ENCODE results near the gene SLC39A1.
A peak's percentile ranks its signal among the peaks of the same experiment; 100 is the strongest.

The SLC39A1 gene

GRCh38 chr1:153953859-153954365 lies 9.4 kb downstream of the SLC39A1 start:
- no peak for DNase-seq (ENCODE audit: low spot score)

- no peak for DNase-seq (ENCODE audit: low spot score)
These were observed 11.5 kb downstream of the SLC39A1 start for GRCh38 chr1:153951801-153952200.

GRCh38 chr1:153951183-153951582 lies 12.2 kb downstream of the SLC39A1 start:
- no peak for DNase-seq (ENCODE audit: low spot score)

- peak; percentile 83 for DNase-seq (ENCODE audit: low spot score)
These were observed 16.6 kb downstream of the SLC39A1 start, which contains the start of gene DENND4B for GRCh38 chr1:153946622-153947241. Gene DENND4B, minus strand, starts transcription at chr1:153946718. Its CDS starts 2,344 bp downstream, at chr1:153944374.

- peak; percentile 77 for DNase-seq (ENCODE audit: low spot score)
These were observed 17.3 kb downstream of the SLC39A1 start for GRCh38 chr1:153945795-153946621.

- DNase-seq (ENCODE audit: low spot score) = peak; percentile 55
These were observed 18.1 kb downstream of the SLC39A1 start for GRCh38 chr1:153945131-153945794.

- no peak for DNase-seq (ENCODE audit: low spot score)
These were observed 18.6 kb downstream of the SLC39A1 start for GRCh38 chr1:153944827-153945117.

- DNase-seq (ENCODE audit: low spot score) = no peak
These were observed 19.1 kb downstream of the SLC39A1 start for GRCh38 chr1:153944005-153944826.

GRCh38 chr1:153942766-153943549 lies 20.4 kb downstream of the SLC39A1 start:
- DNase-seq (ENCODE audit: low spot score) = no peak

- no peak for DNase-seq (ENCODE audit: low spot score)
These were observed 21.3 kb downstream of the SLC39A1 start for GRCh38 chr1:153941826-153942725.

- no peak for DNase-seq (ENCODE audit: low spot score)
These were observed 22.6 kb downstream of the SLC39A1 start for GRCh38 chr1:153940756-153941155.

GRCh38 chr1:153939476-153939875 lies 23.9 kb downstream of the SLC39A1 start:
- DNase-seq (ENCODE audit: low spot score) = no peak

- DNase-seq (ENCODE audit: low spot score) = no peak
These were observed 24.3 kb downstream of the SLC39A1 start for GRCh38 chr1:153938996-153939395.

- DNase-seq (ENCODE audit: low spot score) = no peak
These were observed 26.0 kb downstream of the SLC39A1 start for GRCh38 chr1:153937331-153937730.

- DNase-seq (ENCODE audit: low spot score) = no peak
These were observed 27.1 kb downstream of the SLC39A1 start for GRCh38 chr1:153936011-153936802.

GRCh38 chr1:153934746-153935145 lies 28.6 kb downstream of the SLC39A1 start:
- no peak for DNase-seq (ENCODE audit: low spot score)

- DNase-seq (ENCODE audit: low spot score) = no peak
These were observed 29.4 kb downstream of the SLC39A1 start for GRCh38 chr1:153933955-153934354.

GRCh38 chr1:153933430-153933829 lies 29.9 kb downstream of the SLC39A1 start:
- no peak for DNase-seq (ENCODE audit: low spot score)

Measured in pons (tissue), 1 donor.